Activated T-cell treated with anti-CD3 and anti-CD28 coated beads, Interleukin-2, amount 50 U/mL, for 72 hours (primary cell): Measurements from ENCODE around the gene SENP7. TPM values are rescaled to one million over a fixed set of nuclear protein-coding genes. Genes with fewer than 3 reads are reported as not detected.

ENCODE experiments used
- ATAC-seq, 2 donors: fragments of 150-1000 bp; cut with Tn5 transposase; replicated peaks in 1 of 2; 2 replicates each; pipeline ENCODE4 v1.10.0; 2021; ENCODE audit warnings: moderate library complexity in 2 of 2, mild to moderate bottlenecking in 1 of 2
- DNase-seq, 2 donors: peaks; one replicate each; pipeline ENCODE4 v3.0.0; 2021 to 2022; ENCODE audit warnings: mixed read lengths in 1 of 2
- H3K27ac Mint-ChIP-seq: one replicate; pipeline ENCODE4 v1.8.0; 2022; ENCODE audit warnings: mild to moderate bottlenecking, moderate library complexity, mixed read lengths
- H3K27me3 Mint-ChIP-seq: one replicate; pipeline ENCODE4 v1.8.0; 2022; ENCODE audit warnings: low read depth, mixed read lengths
- H3K36me3 Mint-ChIP-seq, 2 donors: one replicate each; pipeline ENCODE4 v1.8.0; 2022; ENCODE audit warnings: mixed read lengths in 2 of 2, mild to moderate bottlenecking in 1 of 2; ENCODE audit not compliant: insufficient read depth in 2 of 2
- H3K4me1 Mint-ChIP-seq: one replicate; pipeline ENCODE4 v1.8.0; 2022; ENCODE audit warnings: low read depth, mixed read lengths
- H3K4me3 Mint-ChIP-seq, 2 donors: one replicate each; pipeline ENCODE4 v1.8.0; 2022; ENCODE audit warnings: mild to moderate bottlenecking in 2 of 2, mixed read lengths in 2 of 2, moderate library complexity in 2 of 2
- H3K9me3 Mint-ChIP-seq, 2 donors: one replicate each; pipeline ENCODE4 v1.8.0; 2022; ENCODE audit warnings: mixed read lengths in 2 of 2
- total RNA-seq, 2 donors: library from RNA; stranded (reverse); gene quantifications; one replicate each; pipeline ENCODE4 v1.2.3, GENCODE V29; 2022

Gene SENP7
- total RNA-seq, 2 donors from 2014 or later: 26.9 to 27.1 TPM

DNA sequence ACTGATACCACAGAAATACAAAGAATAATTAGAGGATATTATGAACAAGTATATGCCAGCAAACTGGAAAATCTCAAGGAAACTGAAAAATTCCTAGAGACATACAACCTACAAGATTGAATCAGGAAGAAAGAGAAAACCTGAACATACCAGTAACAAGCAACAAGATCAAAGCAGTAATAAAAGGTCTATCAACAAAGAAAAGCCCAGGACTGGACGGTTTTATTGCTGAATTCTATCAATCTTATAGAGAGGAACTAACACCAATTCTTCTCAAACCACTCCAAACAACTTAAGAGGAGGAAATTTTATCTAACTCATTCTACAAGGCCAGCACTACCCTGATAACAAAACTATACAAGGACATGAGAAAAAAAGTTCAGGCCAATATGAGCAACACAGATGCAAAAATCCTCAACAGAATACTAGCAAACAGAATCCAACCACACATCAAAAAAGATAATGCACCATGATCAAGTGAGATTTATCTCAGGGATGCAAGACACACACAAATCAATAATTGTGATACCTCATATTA is 121.5 kb downstream of the SENP7 start:
- H3K27ac Mint-ChIP-seq: peak overlapping the region; percentile 58
- H3K4me1 Mint-ChIP-seq: peaks cover 40% of the 10 kb centered on the region
- H3K36me3 Mint-ChIP-seq: peaks cover 30 to 35% of the 10 kb centered on the region in 2 donors
- no peaks in the 10 kb centered on the region for H3K27me3 Mint-ChIP-seq
- DNase-seq: no peak
- H3K9me3 Mint-ChIP-seq: peaks cover 14 to 19% of the 10 kb centered on the region in 2 donors
- H3K4me3 Mint-ChIP-seq: no peak overlapping the region
- ATAC-seq: no peak

DNA sequence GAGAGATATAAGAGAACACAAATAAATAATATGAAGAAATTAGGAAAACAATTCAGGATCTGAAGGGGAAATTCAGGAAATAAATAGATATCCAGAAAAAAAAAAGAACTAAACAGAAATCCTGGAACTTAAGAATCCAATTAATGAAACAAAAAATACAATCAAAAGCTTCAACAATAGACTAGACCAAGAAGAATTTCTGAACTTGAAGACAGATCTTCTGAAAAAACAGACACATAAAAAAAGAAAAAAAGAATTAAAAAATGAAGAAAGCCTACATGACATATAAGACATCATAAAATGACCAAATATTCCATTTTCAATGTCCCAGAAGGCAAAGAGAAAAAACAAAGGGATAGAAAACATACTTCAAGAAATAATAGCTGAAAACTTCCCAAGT is 124.3 kb downstream of the SENP7 start:
- H3K4me1 Mint-ChIP-seq: peaks cover 49% of the 10 kb centered on the region
- no peak for DNase-seq
- no peak overlapping the region for H3K27ac Mint-ChIP-seq
- no peak for ATAC-seq
- H3K9me3 Mint-ChIP-seq: peaks cover 12 to 17% of the 10 kb centered on the region in 2 donors
- H3K4me3 Mint-ChIP-seq: no peak overlapping the region
- H3K27me3 Mint-ChIP-seq: no peaks in the 10 kb centered on the region
- peaks cover 25% of the 10 kb centered on the region in 2 donors for H3K36me3 Mint-ChIP-seq

GRCh38 chr3:101387351-101387750 is 125.7 kb downstream of the SENP7 start:
- ATAC-seq: no peak
- peaks cover 10 to 15% of the 10 kb centered on the region in 2 donors for H3K9me3 Mint-ChIP-seq
- H3K27me3 Mint-ChIP-seq: no peaks in the 10 kb centered on the region
- peaks cover 49% of the 10 kb centered on the region for H3K4me1 Mint-ChIP-seq
- peak overlapping the region; percentile 41 for H3K27ac Mint-ChIP-seq
- H3K4me3 Mint-ChIP-seq: no peak overlapping the region
- DNase-seq: no peak
- peaks cover 17 to 22% of the 10 kb centered on the region in 2 donors for H3K36me3 Mint-ChIP-seq

DNA sequence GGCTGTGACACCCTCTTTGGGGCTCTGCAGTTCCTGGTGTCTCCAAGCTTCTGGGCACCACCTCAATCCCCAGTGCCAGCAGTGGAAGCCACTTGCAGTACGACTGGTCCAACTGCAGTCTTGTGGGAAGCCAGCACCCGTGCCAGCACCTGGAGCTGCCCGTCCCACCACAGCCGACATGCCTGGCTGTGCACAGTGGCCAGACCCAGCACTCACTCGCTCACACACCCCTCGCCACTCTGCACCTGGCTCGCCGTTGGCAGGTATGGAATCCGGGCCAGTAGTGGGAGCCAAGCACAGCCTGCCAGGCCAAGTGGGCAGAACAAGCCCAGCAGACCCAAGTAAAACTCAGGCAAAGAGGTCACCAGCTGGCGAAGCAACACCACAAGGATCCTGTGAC is 128.6 kb downstream of the SENP7 start:
- DNase-seq (no peak), ATAC-seq (no peak)
- H3K4me3 Mint-ChIP-seq: no peak overlapping the region
- H3K36me3 Mint-ChIP-seq: peaks cover 9 to 11% of the 10 kb centered on the region in 2 donors
- no peak overlapping the region for H3K27ac Mint-ChIP-seq
- peaks cover 5 to 6% of the 10 kb centered on the region in 2 donors for H3K9me3 Mint-ChIP-seq
- H3K4me1 Mint-ChIP-seq: peaks cover 50% of the 10 kb centered on the region
- H3K27me3 Mint-ChIP-seq: no peaks in the 10 kb centered on the region

GRCh38 chr3:101383656-101384055 is 129.4 kb downstream of the SENP7 start:
- ATAC-seq (no peak), DNase-seq (no peak)
- Mint-ChIP-seq H3K4me3 (no peak overlapping the region), H3K27ac (no peak overlapping the region), H3K4me1 (peaks cover 53% of the 10 kb centered on the region), H3K27me3 (no peaks in the 10 kb centered on the region), H3K9me3 (peaks cover 2% of the 10 kb centered on the region in 2 donors), H3K36me3 (peaks cover 5% of the 10 kb centered on the region in 2 donors)

DNA sequence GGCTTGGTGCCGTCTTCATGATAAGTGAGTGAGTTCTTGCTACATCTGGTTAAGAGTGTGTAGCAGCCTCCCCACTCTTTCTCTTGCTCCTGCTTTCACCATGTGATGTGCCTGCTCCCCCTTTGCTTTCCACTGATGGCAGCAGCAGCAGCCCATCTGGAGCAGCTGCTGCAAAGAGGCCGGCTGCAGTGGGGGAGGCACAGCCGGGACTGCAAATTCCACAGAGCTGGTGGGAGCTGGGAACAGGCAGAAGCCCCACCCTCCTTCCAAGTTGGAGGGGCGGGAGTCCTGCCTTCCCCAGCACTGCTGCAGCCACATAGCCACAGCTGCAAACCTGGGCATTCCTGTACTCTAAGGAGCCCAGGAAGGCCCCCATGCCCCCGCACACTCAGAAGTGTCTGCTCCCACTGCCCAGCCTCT is 129.8 kb downstream of the SENP7 start:
- Mint-ChIP-seq H3K9me3 (peaks cover 3 to 4% of the 10 kb centered on the region in 2 donors), H3K27ac (no peak overlapping the region), H3K27me3 (no peaks in the 10 kb centered on the region), H3K36me3 (peaks cover 4 to 5% of the 10 kb centered on the region in 2 donors), H3K4me1 (peaks cover 54% of the 10 kb centered on the region), H3K4me3 (no peak overlapping the region)
- DNase-seq (no peak), ATAC-seq (no peak)

DNA sequence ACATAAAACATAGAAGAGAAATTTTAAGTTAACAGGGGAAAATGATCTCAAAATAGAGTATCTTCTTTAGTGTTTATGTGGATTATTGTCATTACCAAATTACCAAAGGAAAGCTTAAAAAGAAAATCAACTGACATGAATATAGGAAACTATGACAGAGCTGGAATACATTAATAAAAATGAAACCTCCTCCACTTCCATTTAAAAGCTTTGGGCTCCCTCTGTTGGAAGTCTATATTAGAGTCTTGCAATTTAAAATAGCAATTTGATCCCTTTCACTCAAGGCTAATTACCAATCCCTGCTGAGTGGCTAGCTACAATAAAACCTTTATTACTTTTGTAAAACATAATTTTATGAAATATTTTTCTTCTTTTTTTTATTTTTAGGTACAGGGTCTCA is 131.2 kb downstream of the SENP7 start:
- Mint-ChIP-seq H3K36me3 (peaks cover 0 to 5% of the 10 kb centered on the region in 2 donors), H3K9me3 (peaks cover 3% of the 10 kb centered on the region in 2 donors), H3K27ac (no peak overlapping the region), H3K27me3 (no peaks in the 10 kb centered on the region), H3K4me3 (no peak overlapping the region), H3K4me1 (peaks cover 59% of the 10 kb centered on the region)
- DNase-seq: no peak
- no peak for ATAC-seq

GRCh38 chr3:101379658-101380376 is 133.2 kb downstream of the SENP7 start:
- Mint-ChIP-seq H3K36me3 (peaks cover 0 to 5% of the 10 kb centered on the region in 2 donors), H3K27ac (peak overlapping the region; percentile 80), H3K4me3 (peak overlapping the region; percentile 38 to 74), H3K4me1 (peaks cover 53% of the 10 kb centered on the region), H3K9me3 (peaks cover 3% of the 10 kb centered on the region in 2 donors), H3K27me3 (no peaks in the 10 kb centered on the region)
- DNase-seq (no peak), ATAC-seq (peak; percentile 91 to 93)

DNA sequence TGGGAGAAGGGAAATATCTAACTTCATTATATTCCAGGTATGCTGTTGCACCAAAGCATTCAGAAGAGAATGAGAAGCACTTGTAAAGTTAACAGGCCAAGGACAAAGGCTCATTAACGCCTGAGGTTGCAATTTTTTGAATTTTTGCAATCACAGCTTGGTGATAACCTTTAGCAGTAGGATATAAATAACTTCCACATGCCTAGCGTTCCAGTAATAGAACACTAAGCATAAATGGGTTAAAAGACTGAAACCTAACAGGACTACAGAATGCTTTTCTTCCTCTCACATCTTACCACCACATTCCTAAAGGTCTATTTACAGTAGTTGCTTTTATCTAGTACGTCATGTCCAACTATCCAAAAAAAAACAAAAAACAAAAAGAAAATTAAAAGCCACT is 135.2 kb downstream of the SENP7 start:
- no peak for ATAC-seq
- Mint-ChIP-seq H3K36me3 (peaks cover 0 to 5% of the 10 kb centered on the region in 2 donors), H3K4me1 (peaks cover 53% of the 10 kb centered on the region), H3K27ac (no peak overlapping the region), H3K27me3 (no peaks in the 10 kb centered on the region), H3K9me3 (peaks cover 3% of the 10 kb centered on the region in 2 donors), H3K4me3 (no peak overlapping the region)
- no peak for DNase-seq

DNA sequence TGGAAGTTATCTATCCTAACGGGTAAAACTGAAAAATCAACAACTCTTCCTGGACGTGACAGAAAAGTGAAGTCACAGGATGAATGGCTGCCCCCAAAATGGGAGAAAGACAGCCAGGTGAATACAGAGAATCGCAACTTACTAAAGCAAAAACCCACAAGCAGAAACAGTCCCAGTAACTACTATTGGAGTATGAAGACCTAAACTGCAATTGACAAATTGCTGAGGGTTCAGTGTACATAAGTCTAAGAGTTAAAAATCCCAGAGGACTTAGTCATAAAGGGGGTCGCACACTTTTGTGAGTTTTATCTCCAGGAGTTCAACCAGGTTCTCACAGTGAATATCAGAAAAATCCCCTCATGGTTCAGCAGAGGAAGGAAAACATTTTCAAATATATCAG is 135.8 kb downstream of the SENP7 start:
- peaks cover 0 to 5% of the 10 kb centered on the region in 2 donors for H3K36me3 Mint-ChIP-seq
- no peak for ATAC-seq
- H3K9me3 Mint-ChIP-seq: peaks cover 3% of the 10 kb centered on the region in 2 donors
- no peak overlapping the region for H3K27ac Mint-ChIP-seq
- no peak for DNase-seq
- no peaks in the 10 kb centered on the region for H3K27me3 Mint-ChIP-seq
- peaks cover 53% of the 10 kb centered on the region for H3K4me1 Mint-ChIP-seq
- H3K4me3 Mint-ChIP-seq: no peak overlapping the region

DNA sequence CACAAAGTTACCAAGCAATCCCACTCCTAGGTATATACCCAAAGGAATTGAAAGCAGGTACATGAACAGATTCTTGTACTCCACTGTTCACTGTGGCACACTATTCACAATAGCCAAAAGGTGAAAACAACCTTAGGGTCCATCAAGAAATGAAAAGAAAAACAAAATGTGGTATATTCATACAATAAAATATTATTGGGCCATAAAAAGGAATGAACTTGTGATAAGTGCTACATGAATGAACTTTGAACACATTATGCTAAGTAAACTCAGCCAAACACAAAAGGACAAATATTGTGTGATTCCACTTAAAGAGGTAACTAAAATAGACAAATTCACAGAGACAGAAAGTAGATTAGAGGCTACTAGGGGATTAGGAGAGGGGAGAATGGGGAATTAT is 137.4 kb downstream of the SENP7 start:
- Mint-ChIP-seq H3K36me3 (peaks cover 0 to 9% of the 10 kb centered on the region in 2 donors), H3K27me3 (no peaks in the 10 kb centered on the region), H3K4me3 (no peak overlapping the region), H3K4me1 (peaks cover 41% of the 10 kb centered on the region), H3K9me3 (peaks cover 3% of the 10 kb centered on the region in 2 donors), H3K27ac (no peak overlapping the region)
- DNase-seq (no peak), ATAC-seq (no peak)

GRCh38 chr3:101362406-101362805 is 150.6 kb downstream of the SENP7 start:
- Mint-ChIP-seq H3K4me3 (no peak overlapping the region), H3K4me1 (no peaks in the 10 kb centered on the region), H3K36me3 (peaks cover 6 to 17% of the 10 kb centered on the region in 2 donors), H3K9me3 (peaks cover 0 to 2% of the 10 kb centered on the region in 2 donors), H3K27ac (no peak overlapping the region), H3K27me3 (no peaks in the 10 kb centered on the region)
- ATAC-seq: no peak
- no peak for DNase-seq

GRCh38 chr3:101351829-101352228 is 161.2 kb downstream of the SENP7 start:
- DNase-seq: peak in 1 of 2 donors; percentile 2
- H3K36me3 Mint-ChIP-seq: peaks cover 0 to 4% of the 10 kb centered on the region in 2 donors
- ATAC-seq: no peak
- H3K4me3 Mint-ChIP-seq: no peak overlapping the region
- H3K9me3 Mint-ChIP-seq: no peaks in the 10 kb centered on the region
- H3K27ac Mint-ChIP-seq: no peak overlapping the region
- no peaks in the 10 kb centered on the region for H3K27me3 Mint-ChIP-seq
- H3K4me1 Mint-ChIP-seq: no peaks in the 10 kb centered on the region
